NCI-H2107 (cell line): ENCODE data around the gene KRTAP13-4.

Source experiments
- DNase-seq: peaks from one replicate; lab custom pipeline; 2025; lab: John Stamatoyannopoulos, UW

KRTAP13-4 gene

GRCh38 chr21:30430170-30430655 lies at the start of gene KRTAP13-4:
KRTAP13-4 (plus strand) TSS chr21:30430220; CDS start chr21:30430276, 56 bp downstream.
- no peak for DNase-seq

- DNase-seq: no peak
These were observed 47.8 kb upstream of the KRTAP13-4 start for GRCh38 chr21:30382201-30382600.

GRCh38 chr21:30391492-30392025 lies 38.5 kb upstream of the KRTAP13-4 start:
- DNase-seq: no peak

GRCh38 chr21:30395731-30396130 lies 34.3 kb upstream of the KRTAP13-4 start, which contains the start of gene KRTAP13-1:
KRTAP13-1 (plus strand) TSS chr21:30396031; CDS start chr21:30396087, 56 bp downstream.
- DNase-seq: no peak

- DNase-seq: peak; percentile 44
These were observed 21.1 kb upstream of the KRTAP13-4 start for GRCh38 chr21:30408782-30409494.

- no peak for DNase-seq
These were observed 14.0 kb upstream of the KRTAP13-4 start for GRCh38 chr21:30415993-30416392.

- DNase-seq: no peak
These were observed 4.2 kb upstream of the KRTAP13-4 start, which contains the start of gene KRTAP13-3 for GRCh38 chr21:30425826-30426225. KRTAP13-3 (minus strand) TSS chr21:30425926; CDS start chr21:30425912, 14 bp downstream.

GRCh38 chr21:30426731-30427130 lies 3.3 kb upstream of the KRTAP13-4 start:
- no peak for DNase-seq

- peak; percentile 42 for DNase-seq
These were observed 4.1 kb downstream of the KRTAP13-4 start for GRCh38 chr21:30434033-30434631.

- DNase-seq: no peak
These were observed 7.1 kb downstream of the KRTAP13-4 start for GRCh38 chr21:30437010-30437565.

GRCh38 chr21:30439975-30440374 lies 10.0 kb downstream of the KRTAP13-4 start, which contains the start of gene KRTAP15-1:
KRTAP15-1 (plus strand) TSS chr21:30440275; CDS start chr21:30440328, 53 bp downstream.
- DNase-seq: no peak

- no peak for DNase-seq
These were observed 13.2 kb downstream of the KRTAP13-4 start for GRCh38 chr21:30443226-30443625.

GRCh38 chr21:30444204-30444603 lies 14.2 kb downstream of the KRTAP13-4 start:
- no peak for DNase-seq

- DNase-seq: no peak
These were observed 17.0 kb downstream of the KRTAP13-4 start for GRCh38 chr21:30447056-30447455.

GRCh38 chr21:30448514-30448913 lies 18.5 kb downstream of the KRTAP13-4 start:
- no peak for DNase-seq

- DNase-seq: no peak
These were observed 33.7 kb downstream of the KRTAP13-4 start for GRCh38 chr21:30463713-30464112.

- no peak for DNase-seq
These were observed 39.1 kb downstream of the KRTAP13-4 start for GRCh38 chr21:30468900-30469714.

GRCh38 chr21:30478004-30478403 lies 48.0 kb downstream of the KRTAP13-4 start:
- no peak for DNase-seq

- DNase-seq: no peak
These were observed 49.2 kb downstream of the KRTAP13-4 start for GRCh38 chr21:30479259-30479658.

- DNase-seq: no peak
These were observed 50.1 kb downstream of the KRTAP13-4 start, which contains the start of gene KRTAP19-1 for GRCh38 chr21:30480145-30480544. KRTAP19-1 (minus strand) TSS chr21:30480367; CDS start chr21:30480317, 50 bp downstream.
